Pancreas (tissue), 10 donors: Measurements from ENCODE around the gene SHISA7. TPM values are rescaled to one million over a fixed set of nuclear protein-coding genes. Genes with fewer than 3 reads are reported as not detected.

ENCODE experiments used
- ATAC-seq, 4 donors: fragments of 200-7000 bp; cut with Tn5 transposase; one replicate each; pipeline versions ENCODE4 v1.8.0 to v1.9.1; 2020; ENCODE audit warnings: mild to moderate bottlenecking in 4 of 4, moderate library complexity in 4 of 4
- DNase-seq, 6 donors: peaks; one replicate each; pipeline ENCODE4 v3.0.0-alpha.2; 2020
- FAIRE-seq: peaks from 2 replicates; lab custom pipeline; 2012; peaks lifted over from hg19 to GRCh38; lab: Jason Lieb, UNC
- H3K27ac ChIP-seq, 4 donors: fragments of 200-600 bp; sonication (generic); 1 replicate in 3 of 4; 2 replicates in 1 of 4; pipeline versions ENCODE4 v1.5.0 to v1.8.0; 2020
- H3K27me3 ChIP-seq, 4 donors: fragments of 200-600 bp; one replicate each; pipeline ENCODE4 v1.8.0; 2021
- H3K36me3 ChIP-seq, 3 donors: fragments of 200-600 bp; sonication (generic) in 1 of 3; one replicate each; pipeline versions ENCODE4 v1.5.0 to v1.8.0; 2020 to 2021
- H3K4me1 ChIP-seq, 3 donors: fragments of 200-600 bp; one replicate each; pipeline ENCODE4 v1.8.0; 2021
- H3K4me3 ChIP-seq, 4 donors: fragments of 200-600 bp; sonication (generic) in 2 of 4; one replicate each; pipeline versions ENCODE4 v1.5.0 to v1.8.0; 2020 to 2021
- H3K9me3 ChIP-seq, 4 donors: fragments of 200-600 bp; one replicate each; pipeline ENCODE4 v1.8.0; 2021
- WGBS, 2 donors: extraction: QIAGEN DNeasy Blood & Tissue Kit; methylation state at CpG; one replicate each; pipeline ENCODE4 v1.1.7; 2013; 5-methylcytosine and 5-hydroxymethylcytosine counted together
- intact Hi-C, 3 donors: fragments of 100-400 bp; cut with DNase I; formaldehyde crosslinking; loops; one replicate each; pipeline versions ENCODE4 v1.11.1 to v1.14.2; 2022
- polyA plus RNA-seq, 2 donors: library from polyadenylated mRNA; stranded (reverse); fragments of 200-250 nt; gene quantifications; one replicate each; pipeline ENCODE4 v1.2.3, GENCODE V29; 2013
- total RNA-seq, 6 donors: library from RNA; stranded (reverse); fragmentation: NEBNext Ultra II Directional in 4 of 6; extraction: Animal tissue kit (Norgen Biotek cat#: 25700) in 4 of 6; gene quantifications; one replicate each; pipeline versions ENCODE4 v1.2.1 to v1.2.4, GENCODE V29; 2021 to 2023
- TF ChIP-seq, protein P1 (sequence below), 4 donors: fragments of 200-600 bp; sonication (generic) in 3 of 4; IDR thresholded peaks; one replicate each; pipeline versions ENCODE4 v1.5.0 to v1.8.0; 2021; ENCODE audit warnings: antibody characterized with exemption in 4 of 4
- donor health status: healthy with polysubstance abuse.
- donor health status: DM: no; HTN: no; CAD: no; lungs with moderate emphysema.
- donor health status: DM: no; HTN: no; CAD: no.
- donor health status: control.
- donor health status: control.
- donor health status: Bipolar disorder and iron deficiency.
- donor health status: DM: yes; HTN: yes; CAD: no.
- donor health status: DM: no; HTN: no; CAD: no.
- donor health status: DM: no; HTN: no; CAD: no.
- donor health status: DM: yes; HTN: yes; CAD: no.

SHISA7 gene
- total and polyA plus RNA-seq, 8 donors, result 0.04 to 0.33 (median 0.06) TPM; not detected in 3

DNA sequence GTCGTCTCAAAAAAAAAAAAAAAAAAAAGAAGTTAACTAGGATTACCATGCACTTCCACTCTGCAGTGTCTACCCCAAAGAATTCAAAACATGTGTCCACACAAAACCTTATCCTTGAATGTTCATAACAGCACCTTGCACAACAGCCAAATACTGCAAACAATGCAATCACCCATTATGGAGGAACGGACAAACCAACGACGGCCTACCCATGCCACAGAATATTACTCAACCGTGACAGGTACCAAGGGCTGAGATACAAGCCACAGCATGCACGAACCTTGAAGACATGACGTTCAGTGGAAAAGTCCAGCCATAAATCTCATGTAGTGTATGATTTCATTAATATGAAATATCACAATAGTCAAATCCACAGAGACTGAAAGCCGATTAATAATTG is 3.0 kb upstream of the SHISA7 start:
- no peak for DNase-seq
- intact Hi-C loops, result no loop called here
- 31 to 45% methylated on average over 8 of the region's 8 CpGs for WGBS, 2 donors
- H3K36me3 ChIP-seq, result no peaks in the 10 kb centered on the region
- H3K27me3 ChIP-seq, result peaks cover 0 to 14% (median 5%) of the 10 kb centered on the region in 4 donors
- H3K9me3 ChIP-seq, result no peaks in the 10 kb centered on the region
- no peak overlapping the region for H3K4me3 ChIP-seq
- ATAC-seq, result no peak
- FAIRE-seq, result no peak
- H3K4me1 ChIP-seq, result no peaks in the 10 kb centered on the region
- H3K27ac ChIP-seq, result no peak overlapping the region
- TF ChIP-seq, protein P1, sequence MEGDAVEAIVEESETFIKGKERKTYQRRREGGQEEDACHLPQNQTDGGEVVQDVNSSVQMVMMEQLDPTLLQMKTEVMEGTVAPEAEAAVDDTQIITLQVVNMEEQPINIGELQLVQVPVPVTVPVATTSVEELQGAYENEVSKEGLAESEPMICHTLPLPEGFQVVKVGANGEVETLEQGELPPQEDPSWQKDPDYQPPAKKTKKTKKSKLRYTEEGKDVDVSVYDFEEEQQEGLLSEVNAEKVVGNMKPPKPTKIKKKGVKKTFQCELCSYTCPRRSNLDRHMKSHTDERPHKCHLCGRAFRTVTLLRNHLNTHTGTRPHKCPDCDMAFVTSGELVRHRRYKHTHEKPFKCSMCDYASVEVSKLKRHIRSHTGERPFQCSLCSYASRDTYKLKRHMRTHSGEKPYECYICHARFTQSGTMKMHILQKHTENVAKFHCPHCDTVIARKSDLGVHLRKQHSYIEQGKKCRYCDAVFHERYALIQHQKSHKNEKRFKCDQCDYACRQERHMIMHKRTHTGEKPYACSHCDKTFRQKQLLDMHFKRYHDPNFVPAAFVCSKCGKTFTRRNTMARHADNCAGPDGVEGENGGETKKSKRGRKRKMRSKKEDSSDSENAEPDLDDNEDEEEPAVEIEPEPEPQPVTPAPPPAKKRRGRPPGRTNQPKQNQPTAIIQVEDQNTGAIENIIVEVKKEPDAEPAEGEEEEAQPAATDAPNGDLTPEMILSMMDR (IDR thresholded peaks at IDR 0.05), result no peak

DNA sequence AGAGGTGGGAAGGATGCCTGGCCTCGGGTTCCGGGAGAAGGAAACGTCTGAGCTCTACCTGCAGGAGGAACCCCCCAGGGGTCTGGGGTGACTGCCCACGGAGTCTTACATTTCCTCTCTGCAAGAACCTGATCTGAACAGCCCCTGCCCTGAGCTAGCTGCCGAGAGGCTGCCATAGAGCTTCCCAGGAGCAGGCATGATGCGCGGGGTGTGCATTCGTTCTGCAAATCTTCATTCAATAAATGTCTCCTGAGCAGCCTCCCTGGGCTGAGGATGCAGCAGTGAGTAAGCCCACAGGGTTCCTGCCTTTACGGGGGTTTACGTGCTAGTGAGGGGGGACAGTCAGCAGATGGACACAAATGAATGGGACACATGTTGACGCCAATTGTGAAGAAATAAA is 1.5 kb upstream of the SHISA7 start:
- Histone ChIP-seq H3K36me3 (no peaks in the 10 kb centered on the region), H3K27ac (no peak overlapping the region), H3K9me3 (no peaks in the 10 kb centered on the region), H3K4me1 (no peaks in the 10 kb centered on the region), H3K4me3 (no peak overlapping the region), H3K27me3 (peaks cover 0 to 26% (median 5%) of the 10 kb centered on the region in 4 donors)
- TF ChIP-seq, protein P1 (IDR thresholded peaks at IDR 0.05), result no peak
- no peak for FAIRE-seq
- intact Hi-C loops, result no loop called here
- ATAC-seq, result no peak
- WGBS, 2 donors, result 36 to 37% methylated on average over 11 of the region's 11 CpGs
- DNase-seq, result no peak

DNA sequence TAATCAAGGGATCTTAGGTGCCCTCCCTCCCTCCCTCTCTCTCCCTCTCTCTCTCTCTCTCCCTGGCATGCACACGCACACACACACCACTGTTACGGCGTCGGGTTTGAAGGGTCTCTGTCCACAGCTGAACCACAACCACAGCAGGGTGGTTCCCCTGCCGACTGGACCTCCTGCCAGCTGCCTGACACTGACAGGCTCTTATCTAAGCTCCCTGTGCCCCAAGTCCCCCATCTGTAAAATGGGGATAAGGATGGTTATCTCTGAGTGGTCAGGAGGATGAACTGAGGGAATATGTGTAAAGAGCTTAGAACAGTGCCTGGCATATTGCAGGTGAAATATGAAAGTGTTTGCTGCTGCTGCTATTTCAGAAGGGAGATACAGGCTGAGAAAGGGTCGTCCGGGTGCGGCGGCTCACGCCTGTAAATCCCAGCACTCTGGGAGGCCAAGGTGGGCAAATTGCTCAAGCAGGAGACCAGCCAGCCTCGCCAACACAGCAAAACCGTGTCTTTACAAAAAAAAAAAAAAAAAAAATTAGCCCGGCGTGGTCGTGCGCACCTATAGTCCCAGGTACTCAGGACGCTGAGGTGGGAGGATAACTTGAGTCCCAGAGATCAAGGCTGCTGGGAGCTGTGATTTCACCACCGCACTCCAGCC is 852 bp upstream of the SHISA7 start:
- no peak overlapping the region for H3K4me3 ChIP-seq
- TF ChIP-seq, protein P1 (IDR thresholded peaks at IDR 0.05), result no peak
- WGBS, 2 donors, result 22 to 23% methylated on average over 17 to 18 of the region's 18 CpGs
- H3K36me3 ChIP-seq, result no peaks in the 10 kb centered on the region
- peaks cover 0 to 26% (median 5%) of the 10 kb centered on the region in 4 donors for H3K27me3 ChIP-seq
- FAIRE-seq, result no peak
- H3K9me3 ChIP-seq, result no peaks in the 10 kb centered on the region
- no peak overlapping the region for H3K27ac ChIP-seq
- intact Hi-C loops, result no loop called here
- no peaks in the 10 kb centered on the region for H3K4me1 ChIP-seq
- DNase-seq, result no peak
- ATAC-seq, result no peak

DNA sequence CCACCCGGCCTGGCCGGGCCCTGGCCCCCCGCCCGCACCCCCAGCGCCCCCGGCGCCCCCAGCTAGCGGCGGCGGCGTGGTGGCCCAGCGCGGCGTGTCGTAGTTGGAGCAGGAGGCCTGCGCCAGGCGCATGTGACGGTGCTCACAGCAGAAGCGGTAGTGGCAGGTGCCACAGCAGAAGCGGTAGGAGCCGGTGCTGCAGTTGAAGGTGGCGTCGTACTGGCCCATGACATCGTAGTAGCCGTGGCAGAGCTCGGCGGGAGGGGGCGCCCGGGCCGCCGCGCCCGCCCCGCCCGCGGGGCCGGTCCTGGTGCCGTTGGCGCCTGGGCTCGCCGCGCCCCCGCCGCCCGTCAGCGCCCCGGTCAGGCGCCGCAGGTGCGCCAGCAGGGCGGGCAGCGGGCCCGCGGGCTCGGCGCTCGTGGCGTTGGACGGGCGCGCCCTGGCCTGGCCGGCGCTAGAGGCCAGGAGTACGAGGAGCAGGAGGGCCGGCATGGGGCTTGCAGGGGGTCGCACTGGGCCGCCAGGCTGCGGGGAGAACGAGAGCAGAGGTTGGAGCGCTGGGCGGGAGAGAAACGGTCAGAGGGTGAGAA is 633 bp downstream of the SHISA7 start:
- intact Hi-C loops, result no loop called here
- H3K36me3 ChIP-seq, result no peaks in the 10 kb centered on the region
- H3K27me3 ChIP-seq, result peaks cover 0 to 26% (median 5%) of the 10 kb centered on the region in 4 donors
- peak in 1 of 6 donors; percentile 59 for DNase-seq
- no peak for FAIRE-seq
- peak in 1 of 4 donors; percentile 27 for ATAC-seq
- H3K4me1 ChIP-seq, result no peaks in the 10 kb centered on the region
- no peak overlapping the region for H3K4me3 ChIP-seq
- no peak overlapping the region for H3K27ac ChIP-seq
- TF ChIP-seq, protein P1 (IDR thresholded peaks at IDR 0.05), result no peak
- H3K9me3 ChIP-seq, result no peaks in the 10 kb centered on the region
- WGBS, 2 donors, result 1 to 2% methylated on average over 58 to 72 of the region's 72 CpGs
